HEK293T (cell line): ENCODE results near the gene MX1.

Source experiments
- CTCF ChIA-PET: fragments of 350-600 bp; formaldehyde crosslinking; extraction: SDS; loops from one replicate; lab custom pipeline; 2021; ENCODE audit warnings: antibody characterized with exemption, inconsistent platforms; lab: Yijun Ruan, JAX
- POLR2A ChIA-PET: fragments of 350-600 bp; formaldehyde crosslinking; extraction: SDS; loops from one replicate; lab custom pipeline; 2020; ENCODE audit warnings: antibody characterized with exemption, inconsistent platforms; lab: Yijun Ruan, JAX
- DNase-seq: peaks from one replicate; pipeline ENCODE4 v3.0.0; 2012; ENCODE audit warnings: mixed read lengths; ENCODE audit errors: extremely low spot score
- ARNT ChIP-seq: fragments of 450-650 bp; IDR thresholded peaks from 2 replicates; pipeline ENCODE4 v1.6.1; 2017; ENCODE audit warnings: mild to moderate bottlenecking
- BHLHE40 ChIP-seq: fragments of 450-650 bp; IDR thresholded peaks from 2 replicates; pipeline ENCODE4 v1.6.1; 2016; ENCODE audit warnings: mild to moderate bottlenecking, moderate library complexity, borderline replicate concordance
- CTBP1 ChIP-seq: fragments of 450-650 bp; IDR thresholded peaks from 2 replicates; pipeline ENCODE4 v1.6.1; 2016; ENCODE audit warnings: borderline replicate concordance
- ELF4 ChIP-seq: fragments of 450-650 bp; IDR thresholded peaks from 2 replicates; pipeline ENCODE4 v1.6.1; 2017; ENCODE audit warnings: antibody characterized with exemption
- FOXA1 ChIP-seq: fragments of 450-650 bp; IDR thresholded peaks from 2 replicates; pipeline ENCODE4 v1.6.1; 2016; ENCODE audit warnings: mild to moderate bottlenecking
- FOXK2 ChIP-seq: fragments of 450-650 bp; IDR thresholded peaks from 2 replicates; pipeline ENCODE4 v1.6.1; 2016; ENCODE audit warnings: mild to moderate bottlenecking
- FOXM1 ChIP-seq: fragments of 450-650 bp; IDR thresholded peaks from 2 replicates; pipeline ENCODE4 v1.6.1; 2017; ENCODE audit warnings: mild to moderate bottlenecking, borderline replicate concordance
- HDGF ChIP-seq: fragments of 450-650 bp; IDR thresholded peaks from 2 replicates; pipeline ENCODE4 v1.6.1; 2017; ENCODE audit warnings: antibody characterized with exemption, borderline replicate concordance
- L3MBTL2 ChIP-seq: fragments of 450-650 bp; conservative IDR thresholded peaks from 2 replicates; pipeline ENCODE4 v1.6.1; 2016; ENCODE audit warnings: mild to moderate bottlenecking
- LEF1 ChIP-seq: fragments of 450-650 bp; IDR thresholded peaks from 2 replicates; pipeline ENCODE4 v1.6.1; 2017; ENCODE audit warnings: mild to moderate bottlenecking, borderline replicate concordance
- NFRKB ChIP-seq: fragments of 450-650 bp; IDR thresholded peaks from 2 replicates; pipeline ENCODE4 v1.6.1; 2016; ENCODE audit warnings: mild to moderate bottlenecking, moderate library complexity
- PKNOX1 ChIP-seq: fragments of 450-650 bp; IDR thresholded peaks from 2 replicates; pipeline ENCODE4 v1.6.1; 2016
- SP1 ChIP-seq: fragments of 450-650 bp; IDR thresholded peaks from 2 replicates; pipeline ENCODE4 v1.6.1; 2017
- SUZ12 ChIP-seq: fragments of 450-650 bp; IDR thresholded peaks from 2 replicates; pipeline ENCODE4 v1.6.1; 2016; ENCODE audit warnings: mild to moderate bottlenecking
- TARDBP ChIP-seq: fragments of 450-650 bp; IDR thresholded peaks from 2 replicates; pipeline ENCODE4 v1.6.1; 2016
- ZNF384 ChIP-seq: fragments of 450-650 bp; IDR thresholded peaks from 2 replicates; pipeline ENCODE4 v1.6.1; 2016

MX1 gene

GRCh38 chr21:41497788-41498187 is 71.7 kb downstream of the MX1 start:
- CTCF ChIA-PET, result no interaction called here
- TF ChIP-seq HDGF, result no peak
- no peak for TF ChIP-seq BHLHE40
- TF ChIP-seq TARDBP, result no peak
- TF ChIP-seq SP1, result no peak
- no peak for TF ChIP-seq FOXA1
- TF ChIP-seq L3MBTL2, result no peak
- no peak for TF ChIP-seq PKNOX1
- no peak for TF ChIP-seq NFRKB
- no peak for TF ChIP-seq SUZ12
- TF ChIP-seq ZNF384, result no peak
- TF ChIP-seq ELF4, result no peak
- no peak for TF ChIP-seq LEF1
- no peak for TF ChIP-seq FOXK2
- TF ChIP-seq FOXM1, result no peak
- no peak for TF ChIP-seq CTBP1
- TF ChIP-seq ARNT, result no peak
- DNase-seq, result no peak
- POLR2A ChIA-PET, result no interaction called here

GRCh38 chr21:41499920-41500319 is 73.9 kb downstream of the MX1 start:
- CTCF ChIA-PET, result no interaction called here
- POLR2A ChIA-PET, result no interaction called here

GRCh38 chr21:41500363-41500762 is 74.3 kb downstream of the MX1 start:
- ChIA-PET CTCF (no interaction called here), POLR2A (no interaction called here)
- DNase-seq, result no peak
- TF ChIP-seq BHLHE40 (no peak), ZNF384 (no peak), SUZ12 (no peak), FOXK2 (no peak), FOXA1 (no peak), FOXM1 (no peak), TARDBP (no peak), ELF4 (no peak), ARNT (no peak), LEF1 (no peak), L3MBTL2 (no peak), NFRKB (no peak)

More at GRCh38 chr21:41499920-41500319, 73.9 kb downstream of the MX1 start:
- DNase-seq, result no peak
- TF ChIP-seq L3MBTL2 (no peak), FOXK2 (no peak), FOXA1 (no peak), HDGF (no peak), SP1 (no peak), BHLHE40 (no peak), ELF4 (no peak), SUZ12 (no peak), ZNF384 (no peak), TARDBP (no peak), ARNT (no peak)

- DNase-seq, result no peak
- TF ChIP-seq L3MBTL2, result no peak
- no peak for TF ChIP-seq BHLHE40
- no peak for TF ChIP-seq LEF1
- no peak for TF ChIP-seq TARDBP
- no peak for TF ChIP-seq HDGF
- TF ChIP-seq ELF4, result no peak
- TF ChIP-seq FOXK2, result no peak
- TF ChIP-seq FOXM1, result no peak
- no peak for TF ChIP-seq CTBP1
- no peak for TF ChIP-seq ARNT
- TF ChIP-seq PKNOX1, result no peak
- TF ChIP-seq SUZ12, result no peak
- TF ChIP-seq SP1, result no peak
- no peak for TF ChIP-seq NFRKB
- TF ChIP-seq FOXA1, result no peak
- no peak for TF ChIP-seq ZNF384
- ChIA-PET POLR2A (no interaction called here), CTCF (no interaction called here)
Measured at GRCh38 chr21:41500931-41501381, 74.9 kb downstream of the MX1 start.

- POLR2A ChIA-PET, result no interaction called here
- no peak for DNase-seq
- CTCF ChIA-PET, result no interaction called here
- no peak for TF ChIP-seq LEF1
Measured at GRCh38 chr21:41501919-41502318, 75.9 kb downstream of the MX1 start.

DNA sequence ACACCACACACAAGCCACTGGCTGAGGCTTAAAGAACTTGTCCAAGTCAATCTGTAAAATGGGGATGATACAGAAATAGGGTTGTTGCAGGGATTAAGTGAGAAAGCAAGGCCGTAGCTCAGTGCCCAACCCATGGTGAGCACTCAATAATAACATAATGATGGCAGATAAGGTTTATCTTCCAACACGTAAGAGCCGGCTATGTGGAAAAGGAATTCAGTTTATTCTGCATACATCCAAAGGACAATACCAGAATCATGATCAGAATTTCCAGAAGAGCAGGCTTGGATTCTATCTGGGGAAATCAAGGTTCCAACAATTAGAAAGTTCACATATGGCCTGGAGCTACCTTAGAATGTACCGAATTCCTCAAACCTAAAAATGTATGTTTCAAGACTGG is 77.3 kb downstream of the MX1 start:
- no peak for DNase-seq
- CTCF ChIA-PET, result no interaction called here
- POLR2A ChIA-PET, result no interaction called here
- TF ChIP-seq FOXM1 (no peak), BHLHE40 (no peak), CTBP1 (no peak), HDGF (no peak), FOXA1 (no peak), ZNF384 (no peak), NFRKB (no peak), TARDBP (no peak), SP1 (no peak), ARNT (no peak), SUZ12 (no peak), LEF1 (no peak), FOXK2 (no peak), PKNOX1 (no peak), L3MBTL2 (no peak), ELF4 (no peak)
